Activated naive CD4-positive, alpha-beta T cell treated with anti-CD3 and anti-CD28 coated beads for 36 hours (primary cell): ENCODE measurements around the gene LEKR1. TPM values are rescaled to one million over a fixed set of nuclear protein-coding genes. Genes with fewer than 3 reads are reported as not detected.

Source experiments
- CTCF ChIA-PET: fragments of 350-600 bp; sonication (Branson Sonifier 250); formaldehyde crosslinking; loops from one replicate; lab custom pipeline; 2021; ENCODE audit warnings: antibody characterized with exemption; lab: Charles Lee
- DNase-seq: peaks from one replicate; pipeline ENCODE4 v3.0.0-alpha.2; 2020
- H3K27ac Mint-ChIP-seq: one replicate; pipeline ENCODE4 v1.8.0; 2021; ENCODE audit warnings: mild to moderate bottlenecking, mixed read lengths
- H3K27me3 Mint-ChIP-seq: one replicate; pipeline ENCODE4 v1.8.0; 2021; ENCODE audit warnings: low read depth, mixed read lengths
- H3K36me3 Mint-ChIP-seq: one replicate; pipeline ENCODE4 v1.8.0; 2021; ENCODE audit warnings: low read depth, mixed read lengths
- H3K4me1 Mint-ChIP-seq: one replicate; pipeline ENCODE4 v1.8.0; 2021; ENCODE audit warnings: low read depth, mixed read lengths
- H3K4me3 Mint-ChIP-seq: one replicate; pipeline ENCODE4 v1.8.0; 2021; ENCODE audit warnings: mild to moderate bottlenecking, moderate library complexity, mixed read lengths
- H3K9me3 Mint-ChIP-seq: one replicate; pipeline ENCODE4 v1.8.0; 2021; ENCODE audit warnings: mixed read lengths
- intact Hi-C: fragments of 100-400 bp; cut with micrococcal nuclease; formaldehyde crosslinking; loops from one replicate; pipeline ENCODE4 v1.15.1; 2023
- total RNA-seq, 2 experiments: library from RNA; stranded (reverse); gene quantifications; one replicate each; pipeline ENCODE4 v1.2.3, GENCODE V29; 2021

LEKR1 gene
- total RNA-seq, 2 experiments from 2014 or later, result 0.43 to 0.77 TPM

DNA sequence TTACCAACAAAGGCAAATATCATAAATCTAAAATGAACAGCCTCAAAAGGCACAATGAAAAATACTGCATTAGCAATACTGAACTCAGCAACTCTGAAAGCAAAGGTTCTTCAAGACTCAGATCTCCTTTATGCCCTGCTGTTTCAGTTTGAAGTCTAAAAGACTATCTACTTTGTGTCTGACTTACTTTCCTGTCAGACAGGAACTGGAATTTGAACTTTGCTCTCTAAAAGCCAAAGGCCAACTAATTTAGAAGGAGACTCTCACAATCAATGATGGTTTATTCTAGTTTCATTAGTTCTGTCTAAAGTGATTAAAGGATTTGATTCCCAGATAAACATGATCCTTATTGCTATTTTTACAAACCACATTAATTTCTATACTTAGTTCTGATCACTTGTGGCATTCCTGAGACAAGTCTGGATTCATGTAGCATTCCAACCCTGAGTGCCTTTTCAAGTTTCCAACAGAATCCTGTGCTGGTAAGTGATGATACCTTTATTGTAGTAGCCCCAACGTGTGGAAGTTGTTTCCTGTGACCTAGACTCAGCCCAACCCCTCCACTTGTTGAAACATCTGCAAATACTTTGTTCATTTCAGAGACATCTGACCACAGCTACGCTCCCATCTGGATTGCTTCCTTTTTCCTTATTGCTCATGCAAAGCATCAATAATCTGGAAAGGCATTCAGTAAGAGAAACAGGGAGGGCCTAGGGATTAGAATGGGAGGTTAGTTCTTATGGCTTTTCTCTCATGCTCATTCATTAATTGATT is 14.9 kb upstream of the LEKR1 start:
- CTCF ChIA-PET, result no interaction called here
- Mint-ChIP-seq H3K4me3 (no peak overlapping the region), H3K9me3 (peaks cover 24% of the 10 kb centered on the region), H3K36me3 (peaks cover 16% of the 10 kb centered on the region), H3K4me1 (peaks cover 9% of the 10 kb centered on the region), H3K27ac (no peak overlapping the region), H3K27me3 (no peaks in the 10 kb centered on the region)
- DNase-seq, result no peak
- intact Hi-C loops, result no loop called here

DNA sequence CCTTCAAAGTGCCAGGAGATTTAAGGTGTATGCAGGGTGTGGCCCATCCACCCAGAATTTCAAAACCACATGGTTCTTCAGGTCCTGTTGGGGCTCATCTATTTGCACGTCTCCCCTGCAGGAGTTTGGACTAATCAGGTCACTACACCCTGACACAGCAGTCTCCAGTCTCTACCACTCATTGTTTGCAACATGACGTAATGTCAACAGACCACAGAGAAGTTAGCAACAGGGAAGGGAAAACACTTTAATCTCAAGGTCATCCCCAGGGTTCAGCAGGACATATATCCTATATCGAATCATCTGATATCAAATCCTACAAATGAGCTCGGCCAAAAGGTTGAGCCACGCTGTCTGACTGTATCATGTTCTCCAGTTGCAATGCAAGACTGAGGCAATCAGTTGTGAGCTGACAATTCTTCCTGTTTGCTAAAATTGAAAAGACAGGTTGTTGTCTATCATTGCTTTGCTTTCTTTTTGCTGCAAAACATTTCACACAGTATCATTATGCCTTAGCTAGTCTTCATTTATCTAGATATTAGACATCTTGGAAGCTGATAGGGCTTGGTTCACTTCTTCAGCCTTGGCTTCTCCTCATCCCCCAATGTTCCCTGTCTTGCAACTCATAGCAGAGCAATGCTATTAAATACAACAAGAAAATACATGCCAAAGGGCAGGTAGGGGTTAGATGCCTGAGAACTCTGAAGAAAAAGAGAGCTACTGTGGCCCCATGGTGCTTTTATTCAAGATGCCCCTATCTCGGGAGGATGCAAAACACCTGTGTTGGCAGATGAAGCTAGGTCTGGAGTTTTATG is 13.4 kb upstream of the LEKR1 start:
- no peak overlapping the region for H3K27ac Mint-ChIP-seq
- no peaks in the 10 kb centered on the region for H3K27me3 Mint-ChIP-seq
- CTCF ChIA-PET, result no interaction called here
- no peak for DNase-seq
- H3K4me1 Mint-ChIP-seq, result peaks cover 11% of the 10 kb centered on the region
- H3K9me3 Mint-ChIP-seq, result peaks cover 21% of the 10 kb centered on the region
- intact Hi-C loops, result no loop called here
- H3K36me3 Mint-ChIP-seq, result peaks cover 16% of the 10 kb centered on the region
- no peak overlapping the region for H3K4me3 Mint-ChIP-seq

DNA sequence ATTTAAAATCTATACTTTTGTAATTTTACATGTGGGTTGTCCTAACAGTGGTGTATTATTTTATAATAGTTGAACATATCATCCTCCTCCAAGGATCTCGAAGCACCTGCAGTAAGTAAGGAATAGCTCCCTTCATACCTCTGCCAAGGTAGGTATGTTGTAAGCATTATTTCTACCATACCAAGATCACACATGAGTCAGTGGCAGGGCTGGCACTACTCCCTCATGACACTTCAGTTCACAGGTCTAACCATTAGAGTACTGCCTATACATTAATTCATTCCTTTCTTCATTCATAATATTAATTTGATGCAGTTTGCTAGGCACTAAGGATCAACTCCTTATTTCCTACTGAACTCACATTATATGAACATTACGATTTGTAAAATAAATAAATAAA is 11.9 kb upstream of the LEKR1 start:
- H3K9me3 Mint-ChIP-seq, result peaks cover 17% of the 10 kb centered on the region
- peaks cover 22% of the 10 kb centered on the region for H3K4me1 Mint-ChIP-seq
- no peak overlapping the region for H3K4me3 Mint-ChIP-seq
- no peak for DNase-seq
- no peak overlapping the region for H3K27ac Mint-ChIP-seq
- intact Hi-C loops, result no loop called here
- H3K27me3 Mint-ChIP-seq, result no peaks in the 10 kb centered on the region
- CTCF ChIA-PET, result no interaction called here
- peaks cover 17% of the 10 kb centered on the region for H3K36me3 Mint-ChIP-seq

DNA sequence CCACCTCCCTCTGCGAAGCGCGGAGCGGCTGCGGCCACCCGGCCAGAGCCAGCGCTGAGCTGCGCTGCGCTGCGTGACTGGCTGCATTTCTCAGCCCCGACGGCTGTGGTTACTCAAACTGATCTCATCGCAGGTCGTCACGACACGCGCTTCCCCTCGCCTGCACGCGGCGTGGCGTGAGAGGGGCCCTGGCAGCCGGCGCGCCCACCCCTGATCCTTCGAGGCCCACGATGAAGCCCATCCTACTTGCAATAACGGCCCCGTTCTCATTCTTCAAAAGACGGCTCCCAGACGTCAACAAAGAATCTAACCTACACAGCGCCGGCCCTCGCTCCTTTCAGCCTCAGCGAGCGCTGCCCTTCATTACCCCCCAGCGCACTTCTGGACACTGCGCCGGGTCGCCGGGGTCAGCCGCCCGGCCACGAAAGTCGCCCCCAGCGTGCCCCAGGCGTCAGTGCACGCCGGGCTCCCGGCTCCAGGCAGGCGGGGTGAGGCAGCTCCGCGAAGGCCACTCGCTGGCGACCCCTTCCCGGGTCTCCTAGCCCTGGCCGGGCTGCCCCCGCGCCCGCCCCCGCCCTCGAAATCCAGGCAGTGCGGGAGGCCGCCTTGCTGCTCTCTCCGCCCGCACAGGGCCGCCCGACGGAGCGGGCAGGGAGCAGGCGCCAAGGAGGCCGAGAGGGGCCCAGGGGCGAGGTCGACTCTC is 9.9 kb upstream of the LEKR1 start:
- peaks cover 8% of the 10 kb centered on the region for H3K36me3 Mint-ChIP-seq
- H3K27me3 Mint-ChIP-seq, result no peaks in the 10 kb centered on the region
- CTCF ChIA-PET, result no interaction called here
- H3K27ac Mint-ChIP-seq, result peak overlapping the region; percentile 88
- intact Hi-C loops, result loop anchor here (2.0 to 5.0 kb wide), 3 partner anchors 23 to 964 kb away; partner anchors contain the start of gene SLC33A1
- peaks cover 22% of the 10 kb centered on the region for H3K4me1 Mint-ChIP-seq
- H3K9me3 Mint-ChIP-seq, result peaks cover 5% of the 10 kb centered on the region
- DNase-seq, result peak; percentile 29
- peak overlapping the region; percentile 90 for H3K4me3 Mint-ChIP-seq

DNA sequence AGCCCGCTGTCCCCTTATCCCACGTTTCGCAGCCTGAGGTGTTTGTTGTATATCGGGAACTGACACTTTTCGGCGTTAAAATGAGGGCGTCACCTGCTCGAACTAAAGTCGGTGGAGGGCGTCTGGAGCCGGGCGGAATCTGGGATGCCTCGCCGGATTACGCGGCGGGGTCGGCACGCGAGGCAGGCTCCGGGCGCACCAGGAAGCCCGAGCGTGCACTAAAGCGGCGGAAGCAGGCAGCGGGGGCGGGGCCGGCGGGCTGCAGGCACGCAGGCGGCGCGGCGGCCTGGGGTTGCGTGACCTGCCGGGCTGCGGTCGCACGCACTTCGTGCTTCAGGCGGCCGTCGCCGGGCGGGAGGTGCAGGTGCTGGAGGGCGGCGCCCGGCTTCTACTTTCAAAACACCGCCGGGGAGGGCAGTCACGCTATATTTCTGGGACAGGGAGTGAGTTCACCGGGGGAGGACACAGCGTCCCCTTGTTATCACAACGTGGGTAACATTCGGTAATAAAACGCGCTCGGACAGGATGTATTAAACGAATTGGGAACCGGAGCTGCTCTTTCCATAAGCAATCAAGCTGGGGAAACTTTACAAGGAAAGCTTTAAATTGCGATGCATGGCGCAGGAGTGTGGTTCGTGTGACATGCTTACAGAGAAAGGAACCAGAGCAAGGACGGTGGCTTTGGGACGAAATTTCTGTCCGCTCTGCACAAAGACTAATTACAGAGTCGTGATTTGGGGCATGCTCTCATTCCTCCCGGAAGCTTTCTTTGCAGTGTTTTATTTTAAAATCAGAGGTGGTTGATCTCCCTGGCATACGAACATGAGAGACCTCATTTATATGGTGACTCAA is 9.1 kb upstream of the LEKR1 start:
- CTCF ChIA-PET, result interaction anchor here (0.8 kb wide), 1 partner anchor 259 kb away, joined by 3 read pairs; no protein-coding TSS in a partner anchor
- peaks cover 3% of the 10 kb centered on the region for H3K36me3 Mint-ChIP-seq
- H3K9me3 Mint-ChIP-seq, result no peaks in the 10 kb centered on the region
- peak overlapping the region; percentile 88 for H3K27ac Mint-ChIP-seq
- peak; percentile 90 for DNase-seq
- no peaks in the 10 kb centered on the region for H3K27me3 Mint-ChIP-seq
- peak overlapping the region; percentile 90 for H3K4me3 Mint-ChIP-seq
- intact Hi-C loops, result loop anchor here (1.0 to 5.0 kb wide), 10 partner anchors 9 to 965 kb away; partner anchors contain the start of genes CCNL1, LEKR1, SLC33A1 and SSR3
- H3K4me1 Mint-ChIP-seq, result peaks cover 22% of the 10 kb centered on the region

DNA sequence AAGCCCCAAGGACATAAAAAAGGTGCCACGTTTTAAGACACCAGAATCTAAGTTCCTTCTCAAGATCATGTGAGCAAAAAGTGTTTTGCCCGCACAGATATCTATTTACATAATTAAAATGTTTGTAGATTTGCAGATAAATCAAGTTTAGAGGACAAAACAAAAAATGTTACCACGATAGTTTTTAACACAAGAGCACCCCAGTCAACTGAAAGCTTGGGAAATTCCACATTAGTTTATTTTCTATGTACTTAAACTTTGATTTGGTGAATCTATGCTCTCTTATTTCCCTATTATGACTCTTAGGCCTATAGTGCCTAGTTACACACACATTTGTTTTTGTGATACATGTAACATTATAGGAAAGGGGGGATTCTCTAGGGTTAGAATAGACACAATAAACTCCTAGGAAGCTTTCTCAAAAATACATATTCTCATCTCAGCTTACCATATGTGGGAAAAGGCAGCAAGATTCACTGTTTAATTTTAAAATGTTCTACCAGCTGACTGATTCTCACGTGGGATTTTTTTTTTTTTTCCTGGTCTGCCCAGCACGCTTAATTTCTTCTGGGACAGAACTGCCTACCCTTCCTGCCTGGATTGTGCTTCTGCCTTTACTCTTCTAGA is 8.4 kb upstream of the LEKR1 start:
- DNase-seq, result no peak
- CTCF ChIA-PET, result interaction anchor here (0.8 kb wide), 1 partner anchor 260 kb away, joined by 3 read pairs; no protein-coding TSS in a partner anchor
- intact Hi-C loops, result loop anchor here (1.0 to 5.0 kb wide), 10 partner anchors 9 to 965 kb away; partner anchors contain the start of genes CCNL1, LEKR1, SLC33A1 and SSR3
- H3K27me3 Mint-ChIP-seq, result no peaks in the 10 kb centered on the region
- peaks cover 3% of the 10 kb centered on the region for H3K36me3 Mint-ChIP-seq
- peak overlapping the region; percentile 88 for H3K27ac Mint-ChIP-seq
- H3K4me3 Mint-ChIP-seq, result peak overlapping the region; percentile 90
- H3K9me3 Mint-ChIP-seq, result no peaks in the 10 kb centered on the region
- H3K4me1 Mint-ChIP-seq, result peaks cover 22% of the 10 kb centered on the region

DNA sequence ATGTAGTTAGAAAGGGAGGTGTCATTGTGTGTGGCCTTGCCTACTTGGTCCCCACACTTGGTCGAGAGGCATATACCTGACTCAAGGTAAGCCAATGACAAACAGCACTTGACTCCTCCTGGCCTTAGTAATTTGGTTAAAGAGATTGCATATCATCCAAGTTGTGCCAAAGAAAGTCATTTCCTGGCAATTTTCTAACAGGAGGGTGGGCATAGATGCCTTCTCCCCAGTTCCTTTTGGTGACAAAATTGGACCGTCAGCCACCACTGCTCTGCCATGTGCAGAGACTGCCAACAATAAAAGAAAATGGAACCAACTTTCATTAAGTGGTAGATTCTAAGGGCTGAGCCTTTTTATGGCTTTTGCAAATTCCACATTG is 7.9 kb upstream of the LEKR1 start:
- intact Hi-C loops, result loop anchor here (5.0 kb wide), 1 partner anchor 966 kb away; the partner anchor contains the start of gene SLC33A1

DNA sequence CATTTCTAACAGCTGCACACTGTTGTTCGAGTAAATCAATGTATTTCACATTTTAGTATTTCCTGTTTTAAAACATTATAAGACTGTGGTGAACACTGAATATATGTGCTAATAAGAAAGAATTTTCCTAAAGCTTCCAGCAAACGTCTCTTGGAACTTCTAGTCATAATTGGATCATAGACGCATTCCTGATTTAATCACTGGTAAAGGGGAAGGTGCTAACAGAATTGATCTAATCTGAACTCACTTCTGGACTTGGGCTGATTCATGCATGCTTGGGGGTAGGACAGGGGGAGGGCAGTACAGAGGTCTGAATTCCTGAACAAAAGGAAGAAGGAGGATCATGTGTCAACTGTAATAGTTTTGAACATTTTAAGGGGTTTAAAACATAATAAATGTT is 7.3 kb upstream of the LEKR1 start:
- Mint-ChIP-seq H3K27me3 (no peaks in the 10 kb centered on the region), H3K27ac (peak overlapping the region; percentile 50), H3K4me3 (no peak overlapping the region)

More for the DNA sequence above, 7.9 kb upstream of the LEKR1 start:
- Mint-ChIP-seq H3K27ac (peak overlapping the region; percentile 88), H3K4me3 (peak overlapping the region; percentile 90), H3K36me3 (peaks cover 3% of the 10 kb centered on the region), H3K27me3 (no peaks in the 10 kb centered on the region), H3K9me3 (no peaks in the 10 kb centered on the region), H3K4me1 (peaks cover 22% of the 10 kb centered on the region)
- no peak for DNase-seq
- CTCF ChIA-PET, result no interaction called here

DNA sequence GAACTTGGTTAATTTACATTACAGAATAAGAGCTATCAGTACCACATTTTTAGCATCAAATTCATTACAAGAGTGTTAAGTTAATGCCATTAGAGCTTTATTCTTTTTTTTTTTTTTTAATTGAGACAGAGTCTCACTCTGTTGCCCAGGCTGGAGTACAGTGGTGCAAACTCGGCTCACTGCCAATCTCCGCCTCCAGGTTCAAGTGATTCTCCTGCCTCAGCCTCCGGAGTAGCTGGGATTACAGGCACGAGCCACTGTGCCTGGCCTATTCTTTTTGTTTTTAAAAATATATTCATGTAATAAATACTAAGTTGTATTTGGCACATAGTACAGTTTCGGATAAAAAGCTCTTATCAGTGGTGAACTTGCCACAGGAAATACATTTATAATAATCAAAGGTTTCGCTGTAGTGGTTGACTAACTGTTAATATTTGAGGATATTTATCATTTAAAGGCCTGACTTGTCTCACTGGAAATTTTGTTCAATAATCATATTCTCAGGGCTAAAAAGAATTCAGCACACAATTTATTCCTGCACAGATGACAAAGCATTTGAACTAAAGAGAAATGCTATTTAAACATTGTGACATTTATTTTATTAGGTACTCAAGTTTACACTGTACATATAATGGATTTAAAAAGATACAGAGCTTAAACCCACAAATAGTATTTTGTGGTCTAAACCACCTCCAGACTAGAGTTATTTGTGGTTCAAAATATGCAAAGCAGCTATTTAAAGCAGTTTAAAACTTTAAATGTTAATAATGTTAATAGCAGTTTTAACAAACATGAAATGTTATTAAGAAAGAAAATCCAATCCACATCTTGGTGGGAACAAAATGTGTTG is 6.1 kb upstream of the LEKR1 start:
- no peaks in the 10 kb centered on the region for H3K9me3 Mint-ChIP-seq
- DNase-seq, result no peak
- H3K27ac Mint-ChIP-seq, result no peak overlapping the region
- peaks cover 24% of the 10 kb centered on the region for H3K4me1 Mint-ChIP-seq
- intact Hi-C loops, result loop anchor here (5.0 to 10.0 kb wide), 2 partner anchors 665 to 968 kb away; partner anchors contain the start of gene SLC33A1
- H3K27me3 Mint-ChIP-seq, result no peaks in the 10 kb centered on the region
- CTCF ChIA-PET, result no interaction called here
- H3K4me3 Mint-ChIP-seq, result no peak overlapping the region
- H3K36me3 Mint-ChIP-seq, result peaks cover 3% of the 10 kb centered on the region

More for the DNA sequence above, 7.3 kb upstream of the LEKR1 start:
- intact Hi-C loops, result loop anchor here (5.0 kb wide), 1 partner anchor 967 kb away; the partner anchor contains the start of gene SLC33A1
- no peak for DNase-seq
- Mint-ChIP-seq H3K36me3 (peaks cover 3% of the 10 kb centered on the region), H3K9me3 (no peaks in the 10 kb centered on the region), H3K4me1 (peaks cover 22% of the 10 kb centered on the region)
- CTCF ChIA-PET, result no interaction called here

DNA sequence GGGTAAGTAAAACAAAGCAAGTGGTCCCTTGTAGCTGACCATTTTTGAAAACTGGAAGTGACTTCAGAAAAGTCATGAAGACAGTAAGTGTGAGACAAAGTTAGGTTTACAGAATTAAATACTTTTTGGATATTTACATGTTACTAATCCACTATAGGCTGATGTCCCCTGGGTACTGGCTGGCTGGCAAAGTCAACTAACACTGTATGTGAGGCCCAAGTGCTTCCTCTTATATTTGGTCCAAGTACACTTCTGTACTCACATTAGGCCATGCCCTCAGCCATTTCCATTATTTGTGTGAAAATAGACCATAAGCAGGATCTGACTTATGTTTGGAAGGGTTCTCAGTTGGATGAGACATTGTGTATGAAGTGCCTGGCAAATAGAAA is 5.5 kb upstream of the LEKR1 start:
- intact Hi-C loops, result loop anchor here (10.0 kb wide), 1 partner anchor 666 kb away; no protein-coding TSS in a partner anchor
- no peaks in the 10 kb centered on the region for H3K9me3 Mint-ChIP-seq
- no peak overlapping the region for H3K27ac Mint-ChIP-seq

More for the DNA sequence above, 5.5 kb upstream of the LEKR1 start:
- H3K27me3 Mint-ChIP-seq, result no peaks in the 10 kb centered on the region
- no peak overlapping the region for H3K4me3 Mint-ChIP-seq
- DNase-seq, result no peak
- CTCF ChIA-PET, result interaction anchor here (2.2 kb wide), 1 partner anchor 262 kb away, joined by 8 read pairs; no protein-coding TSS in a partner anchor
- H3K4me1 Mint-ChIP-seq, result peaks cover 23% of the 10 kb centered on the region
- peaks cover 3% of the 10 kb centered on the region for H3K36me3 Mint-ChIP-seq
